D721Med (cell line): ENCODE results near the gene CDH23.

Experiments
- DNase-seq: peaks from one replicate; pipeline ENCODE4 v3.0.0; 2011; ENCODE audit warnings: low spot score; ENCODE audit not compliant: insufficient read length
- FAIRE-seq: peaks from 2 replicates; lab custom pipeline; 2011; peaks lifted over from hg19 to GRCh38; lab: Jason Lieb, UNC
- CTCF ChIP-seq: IDR thresholded peaks from 2 replicates; pipeline ENCODE4 v1.5.1; 2012; ENCODE audit warnings: mild to moderate bottlenecking, control low read depth; ENCODE audit not compliant: insufficient read depth; ENCODE audit errors: missing control alignments

Gene CDH23

GRCh38 chr10:71714031-71714410 lies 317.3 kb downstream of the CDH23 start:
- DNase-seq: no peak
- no peak for TF ChIP-seq CTCF
- no peak for FAIRE-seq

- FAIRE-seq (no peak), DNase-seq (no peak)
- TF ChIP-seq CTCF: no peak
Observed at GRCh38 chr10:71714592-71714991, 317.9 kb downstream of the CDH23 start.

- DNase-seq: no peak
- FAIRE-seq: no peak
- TF ChIP-seq CTCF: no peak
Observed at GRCh38 chr10:71715026-71715425, 318.3 kb downstream of the CDH23 start.

GRCh38 chr10:71715860-71716259 lies 319.1 kb downstream of the CDH23 start:
- DNase-seq (no peak), FAIRE-seq (no peak)
- no peak for TF ChIP-seq CTCF

- DNase-seq (no peak), FAIRE-seq (no peak)
- TF ChIP-seq CTCF: no peak
Observed at GRCh38 chr10:71716426-71716825, 319.7 kb downstream of the CDH23 start.

GRCh38 chr10:71717056-71717455 lies 320.3 kb downstream of the CDH23 start:
- FAIRE-seq: no peak
- no peak for TF ChIP-seq CTCF
- no peak for DNase-seq

GRCh38 chr10:71717551-71717951 lies 320.8 kb downstream of the CDH23 start:
- FAIRE-seq (no peak), DNase-seq (no peak)

More at GRCh38 chr10:71717551-71717951, 320.8 kb downstream of the CDH23 start:
- TF ChIP-seq CTCF: no peak
